Spinal cord (tissue), 10 donors: Measurements from ENCODE around the gene KCNQ4. TPM values are rescaled to one million over a fixed set of nuclear protein-coding genes. Genes with fewer than 3 reads are reported as not detected.

ENCODE experiments used
- DNase-seq, 6 donors: peaks; one replicate each; pipeline versions ENCODE4 v3.0.0 to v3.0.0-alpha.2; 2013 to 2015; ENCODE audit warnings: low spot score in 6 of 6, low read depth in 4 of 6
- H3K27ac ChIP-seq: one replicate; pipeline ENCODE4 v1.5.1; 2013; ENCODE audit warnings: low read depth, low read length, control low read depth
- H3K27me3 ChIP-seq: one replicate; pipeline ENCODE4 v1.6.1; 2013; ENCODE audit warnings: low read length; ENCODE audit not compliant: control insufficient read depth, insufficient read depth
- H3K36me3 ChIP-seq: one replicate; pipeline ENCODE4 v1.6.1; 2013; ENCODE audit warnings: low read length; ENCODE audit not compliant: control insufficient read depth, insufficient read depth
- H3K4me1 ChIP-seq: one replicate; pipeline ENCODE4 v1.6.1; 2013; ENCODE audit warnings: low read length; ENCODE audit not compliant: control insufficient read depth, insufficient read depth
- H3K4me3 ChIP-seq: one replicate; pipeline ENCODE4 v1.5.1; 2013; ENCODE audit warnings: low read depth, low read length, control low read depth
- H3K9me3 ChIP-seq: one replicate; pipeline ENCODE4 v1.6.1; 2013; ENCODE audit warnings: low read length; ENCODE audit not compliant: control insufficient read depth, insufficient read depth
- WGBS: methylation state at CpG from one replicate; pipeline ENCODE4 v1.1.5; 2013; ENCODE audit warnings: missing lambda C conversion rate; ENCODE audit not compliant: insufficient coverage; 5-methylcytosine and 5-hydroxymethylcytosine counted together
- polyA plus RNA-seq, 2 donors: library from polyadenylated mRNA; unstranded; fragments of 120-200 nt; gene quantifications; one replicate each; pipeline ENCODE4 v1.2.1, GENCODE V29; 2013; ENCODE audit not compliant: insufficient read length in 2 of 2
- total RNA-seq, 2 donors: library from RNA; depleted of rRNA in 1 of 2; stranded (reverse); fragments of 120-200 nt in 1 of 2; fragments of >200 nt in 1 of 2; gene quantifications; one replicate each; pipeline versions ENCODE4 v1.2.3 to v1.2.4, GENCODE V29; 2013 to 2014
- donor health status: healthy.

The KCNQ4 gene
- total and polyA plus RNA-seq, 4 donors, result 1.3 to 7.5 (median 3.6) TPM

GRCh38 chr1:40868051-40868723 is 84.6 kb downstream of the KCNQ4 start:
- no peaks in the 10 kb centered on the region for H3K27me3 ChIP-seq
- no peaks in the 10 kb centered on the region for H3K9me3 ChIP-seq
- WGBS, result no CpG with 5 or more reads among the region's 4 CpGs
- DNase-seq, result no peak
- no peak overlapping the region for H3K27ac ChIP-seq
- no peak overlapping the region for H3K4me3 ChIP-seq
- peaks cover 3% of the 10 kb centered on the region for H3K4me1 ChIP-seq
- no peaks in the 10 kb centered on the region for H3K36me3 ChIP-seq

GRCh38 chr1:40870135-40870728 is 86.6 kb downstream of the KCNQ4 start:
- no peaks in the 10 kb centered on the region for H3K36me3 ChIP-seq
- WGBS, result 73% methylated on average over 1 of the region's 2 CpGs

GRCh38 chr1:40872276-40872675 is 88.7 kb downstream of the KCNQ4 start:
- Histone ChIP-seq H3K4me1 (no peaks in the 10 kb centered on the region), H3K27me3 (no peaks in the 10 kb centered on the region), H3K36me3 (no peaks in the 10 kb centered on the region), H3K27ac (no peak overlapping the region), H3K4me3 (no peak overlapping the region), H3K9me3 (no peaks in the 10 kb centered on the region)
- no peak for DNase-seq
- 89% methylated on average over 1 of the region's 3 CpGs for WGBS

More at GRCh38 chr1:40870135-40870728, 86.6 kb downstream of the KCNQ4 start:
- H3K27ac ChIP-seq, result no peak overlapping the region
- H3K9me3 ChIP-seq, result no peaks in the 10 kb centered on the region
- no peak for DNase-seq
- H3K27me3 ChIP-seq, result no peaks in the 10 kb centered on the region
- no peak overlapping the region for H3K4me3 ChIP-seq
- H3K4me1 ChIP-seq, result peaks cover 3% of the 10 kb centered on the region

- Histone ChIP-seq H3K4me1 (peaks cover 4% of the 10 kb centered on the region), H3K4me3 (no peak overlapping the region), H3K27ac (no peak overlapping the region), H3K9me3 (no peaks in the 10 kb centered on the region), H3K36me3 (no peaks in the 10 kb centered on the region), H3K27me3 (no peaks in the 10 kb centered on the region)
- no peak for DNase-seq
- 91% methylated on average over 3 of the region's 7 CpGs for WGBS
Measured at GRCh38 chr1:40873863-40874472, 90.4 kb downstream of the KCNQ4 start.

- H3K27me3 ChIP-seq, result no peaks in the 10 kb centered on the region
- H3K4me3 ChIP-seq, result no peak overlapping the region
- 88% methylated on average over 1 of the region's 2 CpGs for WGBS
- no peaks in the 10 kb centered on the region for H3K36me3 ChIP-seq
- no peak overlapping the region for H3K27ac ChIP-seq
- peaks cover 7% of the 10 kb centered on the region for H3K4me1 ChIP-seq
- no peaks in the 10 kb centered on the region for H3K9me3 ChIP-seq
- DNase-seq, result no peak
Measured at GRCh38 chr1:40876436-40876761, 92.8 kb downstream of the KCNQ4 start.

GRCh38 chr1:40876891-40877290 is 93.3 kb downstream of the KCNQ4 start:
- WGBS, result no CpG with 5 or more reads among the region's 1 CpG
- no peaks in the 10 kb centered on the region for H3K27me3 ChIP-seq
- H3K36me3 ChIP-seq, result no peaks in the 10 kb centered on the region
- DNase-seq, result no peak
- H3K4me1 ChIP-seq, result peaks cover 7% of the 10 kb centered on the region
- H3K9me3 ChIP-seq, result no peaks in the 10 kb centered on the region
- H3K27ac ChIP-seq, result no peak overlapping the region
- H3K4me3 ChIP-seq, result no peak overlapping the region

- Histone ChIP-seq H3K4me3 (no peak overlapping the region), H3K27ac (no peak overlapping the region), H3K27me3 (no peaks in the 10 kb centered on the region), H3K36me3 (no peaks in the 10 kb centered on the region), H3K9me3 (no peaks in the 10 kb centered on the region), H3K4me1 (peaks cover 7% of the 10 kb centered on the region)
- 33% methylated on average over 3 of the region's 4 CpGs for WGBS
- no peak for DNase-seq
Measured at GRCh38 chr1:40877698-40878097, 94.1 kb downstream of the KCNQ4 start.

GRCh38 chr1:40878906-40879305 is 95.3 kb downstream of the KCNQ4 start:
- peaks cover 7% of the 10 kb centered on the region for H3K27me3 ChIP-seq
- no peaks in the 10 kb centered on the region for H3K36me3 ChIP-seq
- peaks cover 9% of the 10 kb centered on the region for H3K4me1 ChIP-seq
- no peaks in the 10 kb centered on the region for H3K9me3 ChIP-seq
- 100% methylated on average over 2 of the region's 2 CpGs for WGBS
- no peak overlapping the region for H3K4me3 ChIP-seq
- no peak overlapping the region for H3K27ac ChIP-seq
- DNase-seq, result no peak

- Histone ChIP-seq H3K9me3 (no peaks in the 10 kb centered on the region), H3K27me3 (peaks cover 12% of the 10 kb centered on the region), H3K4me3 (no peak overlapping the region), H3K4me1 (peaks cover 16% of the 10 kb centered on the region), H3K36me3 (no peaks in the 10 kb centered on the region), H3K27ac (no peak overlapping the region)
- no peak for DNase-seq
- WGBS, result 77% methylated on average over 10 of the region's 11 CpGs
Measured at GRCh38 chr1:40879482-40880175, 96.0 kb downstream of the KCNQ4 start.
